ENCODE results near the gene PRR35. TPM values are rescaled to one million over a fixed set of nuclear protein-coding genes. Genes with fewer than 3 reads are reported as not detected.

PRR35 gene
- total and polyA plus RNA-seq, 2 of the 4 experiments (the other 2 are of a cell fraction) = not detected

DNA sequence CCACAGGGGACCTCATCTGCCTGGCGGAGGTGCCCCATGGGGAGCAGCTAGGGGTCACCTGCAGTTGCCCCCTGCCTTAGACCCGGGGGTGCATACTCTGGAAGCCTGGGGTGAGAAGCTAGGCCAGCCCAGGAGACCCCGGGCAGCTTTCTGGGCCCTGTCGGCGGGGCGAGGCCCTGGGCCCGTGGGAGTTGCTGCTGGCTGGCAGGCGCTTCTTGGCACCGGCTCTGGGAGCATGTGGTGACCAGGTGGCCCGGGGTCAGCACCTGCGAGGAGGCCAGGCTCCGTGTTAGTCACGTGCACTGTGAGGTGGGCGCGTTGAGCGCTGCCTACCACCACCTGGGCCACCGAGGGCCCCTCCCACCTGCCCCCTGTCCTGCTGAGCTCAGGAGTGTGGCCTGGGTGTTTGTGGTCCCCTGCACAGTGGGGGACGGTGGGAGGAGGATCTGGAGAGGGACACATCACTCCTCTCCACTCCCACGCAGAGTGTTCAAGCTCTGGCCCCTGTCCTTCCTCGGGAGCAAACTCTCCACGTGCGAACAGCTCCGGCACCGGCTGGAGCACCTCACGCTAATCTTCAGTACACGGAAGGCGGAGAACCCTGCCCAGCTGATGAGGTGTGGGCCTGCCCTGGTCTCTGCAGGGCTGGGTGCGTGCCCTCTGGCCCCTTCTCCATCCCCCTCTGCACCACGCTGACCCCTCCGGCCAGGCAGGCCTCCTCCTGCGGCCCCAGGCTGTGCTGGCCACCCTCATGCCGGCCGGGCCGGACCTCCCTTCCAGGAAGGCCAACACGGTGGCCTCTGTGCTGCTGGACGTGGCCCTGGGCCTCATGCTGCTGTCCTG is 15.4 kb downstream of the PRR35 start:
- ATAC-seq (ENCODE audit: low read depth) (no peak), DNase-seq (no peak)
- Histone ChIP-seq H3K9me3 (ENCODE audit: control insufficient read depth, insufficient read depth, low read length) (no peaks in the 10 kb centered on the region), H3K27me3 (ENCODE audit: control insufficient read depth, insufficient read depth, low read length) (no peaks in the 10 kb centered on the region), H2AFZ (replicated peaks; ENCODE audit: low read length, poor library complexity) (peak overlapping the region; percentile 63), H3K4me3 (ENCODE audit: insufficient read depth, low read depth, low read length) (no peak overlapping the region), H2BK5ac (ENCODE audit: low read depth, low read length, poor library complexity, severe bottlenecking) (no peak overlapping the region), H3K79me1 (ENCODE audit: low read depth in 1 of 2, low read length in 2 of 2) (peaks cover 3 to 25% of the 10 kb centered on the region in 2 experiments; a peak in 2 of 4 replicates), H4K5ac (ENCODE audit: low read depth, low read length) (no peak overlapping the region), H4K91ac (ENCODE audit: insufficient read depth, low read depth, low read length) (no peak overlapping the region), H2BK15ac (ENCODE audit: low read depth, low read length) (no peak overlapping the region), H2BK120ac (ENCODE audit: low read depth, low read length) (no peak overlapping the region), H4K20me1 (ENCODE audit: insufficient read depth, low read length) (peaks cover 2% of the 10 kb centered on the region), H3K56ac (ENCODE audit: extremely low read depth, insufficient read depth, low read length) (no peak overlapping the region), H3K18ac (ENCODE audit: low read depth, low read length) (no peak overlapping the region), H3K14ac (replicated peaks; ENCODE audit: low read depth, low read length) (no peak overlapping the region), H3K36me3 (ENCODE audit: control insufficient read depth, insufficient read depth, low read length) (peaks cover 12% of the 10 kb centered on the region; the same call in 1 of the 2 replicates), H2AK9ac (replicated peaks; ENCODE audit: low read depth, low read length, poor library complexity) (peak overlapping the region; percentile 37), H2BK20ac (ENCODE audit: low read depth, low read length) (no peak overlapping the region), H3K23ac (ENCODE audit: low read depth, low read length) (no peak overlapping the region), H3K4me1 (ENCODE audit: control insufficient read depth, insufficient read depth, low read length) (peaks cover 4% of the 10 kb centered on the region), H2AK5ac (ENCODE audit: low read depth, low read length) (no peak overlapping the region), H3K9ac (ENCODE audit: low read depth, low read length) (no peak overlapping the region), H3K9me1 (ENCODE audit: insufficient read depth, low read length) (no peaks in the 10 kb centered on the region), H4K8ac (ENCODE audit: low read depth in 2 of 2, low read length in 2 of 2) (no peak overlapping the region), H3K27ac (ENCODE audit: insufficient read depth, low read length) (no peak overlapping the region), H3K4ac (ENCODE audit: low read depth, low read length) (no peak overlapping the region), H3K4me2 (ENCODE audit: low read depth, low read length) (no peak overlapping the region)
- BruUV-seq (replicated peaks) = no TSS peak
- dilution Hi-C loops (cut with HindIII; ENCODE audit: low sequenced_read_pairs, unreplicated experiment) = no loop called here
- in situ Hi-C loops (cut with MboI; ENCODE audit: low sequenced_read_pairs) = no loop called here
- intact Hi-C loops (cut with micrococcal nuclease) = no loop called here
- no peak for TF ChIP-seq RFX5 (IDR thresholded peaks at IDR 0.05; ENCODE audit: low read depth, low read length)
- no peak for TF ChIP-seq MAZ (IDR thresholded peaks at IDR 0.05; ENCODE audit: borderline replicate concordance, low read depth, low read length)
- TF ChIP-seq RAD21 (IDR thresholded peaks at IDR 0.05; ENCODE audit: low read length) = no peak
- TF ChIP-seq MXI1 (IDR thresholded peaks at IDR 0.05; ENCODE audit: borderline replicate concordance, low read depth, low read length) = no peak
- TF ChIP-seq, protein P1, sequence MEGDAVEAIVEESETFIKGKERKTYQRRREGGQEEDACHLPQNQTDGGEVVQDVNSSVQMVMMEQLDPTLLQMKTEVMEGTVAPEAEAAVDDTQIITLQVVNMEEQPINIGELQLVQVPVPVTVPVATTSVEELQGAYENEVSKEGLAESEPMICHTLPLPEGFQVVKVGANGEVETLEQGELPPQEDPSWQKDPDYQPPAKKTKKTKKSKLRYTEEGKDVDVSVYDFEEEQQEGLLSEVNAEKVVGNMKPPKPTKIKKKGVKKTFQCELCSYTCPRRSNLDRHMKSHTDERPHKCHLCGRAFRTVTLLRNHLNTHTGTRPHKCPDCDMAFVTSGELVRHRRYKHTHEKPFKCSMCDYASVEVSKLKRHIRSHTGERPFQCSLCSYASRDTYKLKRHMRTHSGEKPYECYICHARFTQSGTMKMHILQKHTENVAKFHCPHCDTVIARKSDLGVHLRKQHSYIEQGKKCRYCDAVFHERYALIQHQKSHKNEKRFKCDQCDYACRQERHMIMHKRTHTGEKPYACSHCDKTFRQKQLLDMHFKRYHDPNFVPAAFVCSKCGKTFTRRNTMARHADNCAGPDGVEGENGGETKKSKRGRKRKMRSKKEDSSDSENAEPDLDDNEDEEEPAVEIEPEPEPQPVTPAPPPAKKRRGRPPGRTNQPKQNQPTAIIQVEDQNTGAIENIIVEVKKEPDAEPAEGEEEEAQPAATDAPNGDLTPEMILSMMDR (conservative IDR thresholded peaks at IDR 0.05; ENCODE audit: low read depth, low read length) = no peak
- no peak for TF ChIP-seq RCOR1 (IDR thresholded peaks at IDR 0.05; ENCODE audit: insufficient replicate concordance, low read length)
- TF ChIP-seq, protein P2, sequence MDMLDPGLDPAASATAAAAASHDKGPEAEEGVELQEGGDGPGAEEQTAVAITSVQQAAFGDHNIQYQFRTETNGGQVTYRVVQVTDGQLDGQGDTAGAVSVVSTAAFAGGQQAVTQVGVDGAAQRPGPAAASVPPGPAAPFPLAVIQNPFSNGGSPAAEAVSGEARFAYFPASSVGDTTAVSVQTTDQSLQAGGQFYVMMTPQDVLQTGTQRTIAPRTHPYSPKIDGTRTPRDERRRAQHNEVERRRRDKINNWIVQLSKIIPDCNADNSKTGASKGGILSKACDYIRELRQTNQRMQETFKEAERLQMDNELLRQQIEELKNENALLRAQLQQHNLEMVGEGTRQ (IDR thresholded peaks at IDR 0.05; ENCODE audit: low read depth, low read length) = no peak
- TF ChIP-seq POLR2A (IDR thresholded peaks at IDR 0.05; ENCODE audit: low read depth, low read length) = no peak
- no peak for TF ChIP-seq SMC3 (IDR thresholded peaks at IDR 0.05; ENCODE audit: low read depth, low read length)
- no peak for TF ChIP-seq NFE2L2 (IDR thresholded peaks at IDR 0.05; ENCODE audit: low read depth, low read length)
- TF ChIP-seq MAFK (IDR thresholded peaks at IDR 0.05; ENCODE audit: low read depth, low read length) = no peak
- no peak for TF ChIP-seq CEBPB (IDR thresholded peaks at IDR 0.05; ENCODE audit: low read depth, low read length)
- WGBS, 2 experiments (ENCODE audit: extremely low coverage in 2 of 2, insufficient read length in 1 of 2) = 92% methylated on average over 12 of the region's 36 CpGs; no CpG with 5 or more reads in 1 of the 2 experiments
- ChIA-PET CTCF (no interaction called here), POLR2A (ENCODE audit: unreplicated experiment) (no interaction called here)
